Calu3 (cell line): ENCODE measurements around the gene TSPAN18. TPM values are rescaled to one million over a fixed set of nuclear protein-coding genes. Genes with fewer than 3 reads are reported as not detected.

Experiments
- BruUV-seq: library from RNA; stranded (reverse); fragments of 400-500 nt; replicated peaks from 2 replicates; lab custom pipeline; 2021; lab: Mats Ljungman, UMichigan
- CTCF ChIA-PET: fragments of 300-600 bp; sonication (Branson Sonifier 250); formaldehyde crosslinking; loops from one replicate; lab custom pipeline; 2022; ENCODE audit warnings: antibody characterized with exemption; lab: Charles Lee
- DNase-seq: peaks from one replicate; pipeline ENCODE4 v3.0.0; 2022
- H3K27ac Mint-ChIP-seq: one replicate; pipeline ENCODE4 v1.8.0; 2022; ENCODE audit warnings: mixed read lengths; ENCODE audit not compliant: unreplicated experiment
- H3K27me3 Mint-ChIP-seq: one replicate; pipeline ENCODE4 v1.8.0; 2022; ENCODE audit warnings: mixed read lengths; ENCODE audit not compliant: unreplicated experiment
- H3K36me3 Mint-ChIP-seq: one replicate; pipeline ENCODE4 v1.8.0; 2022; ENCODE audit warnings: mild to moderate bottlenecking, moderate library complexity, mixed read lengths; ENCODE audit not compliant: insufficient read depth, unreplicated experiment
- H3K4me1 Mint-ChIP-seq: one replicate; pipeline ENCODE4 v1.8.0; 2022; ENCODE audit warnings: mild to moderate bottlenecking, low read depth, mixed read lengths; ENCODE audit not compliant: unreplicated experiment
- H3K4me3 Mint-ChIP-seq: one replicate; pipeline ENCODE4 v1.8.0; 2022; ENCODE audit warnings: mild to moderate bottlenecking, low read depth, moderate library complexity, mixed read lengths; ENCODE audit not compliant: unreplicated experiment
- H3K9me3 Mint-ChIP-seq: one replicate; pipeline ENCODE4 v1.8.0; 2022; ENCODE audit warnings: low read depth, mixed read lengths; ENCODE audit not compliant: unreplicated experiment
- CTCF ChIP-seq: fragments of 200-600 bp; IDR thresholded peaks from one replicate; pipeline ENCODE4 v1.8.0; 2022; ENCODE audit warnings: antibody characterized with exemption; ENCODE audit not compliant: unreplicated experiment
- intact Hi-C: fragments of 100-400 bp; cut with micrococcal nuclease; formaldehyde crosslinking; loops from one replicate; pipeline ENCODE4 v1.10.0; 2022; ENCODE audit not compliant: unreplicated experiment
- total RNA-seq: library from RNA; stranded (reverse); gene quantifications from 2 replicates; pipeline ENCODE4 v1.2.3, GENCODE V29; 2022

The TSPAN18 gene
- total RNA-seq, 1 experiment from 2014 or later: not detected

GRCh38 chr11:44787070-44787469 is 60.3 kb downstream of the TSPAN18 start:
- DNase-seq: no peak
- intact Hi-C loops: no loop called here
- H3K4me1 Mint-ChIP-seq: no peaks in the 10 kb centered on the region
- peaks cover 83% of the 10 kb centered on the region for H3K27me3 Mint-ChIP-seq
- no peaks in the 10 kb centered on the region for H3K9me3 Mint-ChIP-seq
- CTCF ChIA-PET: interaction anchor here (0.7 kb wide), 1 partner anchor 73 kb away, joined by 5 read pairs; no protein-coding TSS in a partner anchor
- no peak overlapping the region for H3K27ac Mint-ChIP-seq
- BruUV-seq: no TSS peak
- no peak for TF ChIP-seq CTCF
- H3K36me3 Mint-ChIP-seq: no peaks in the 10 kb centered on the region
- no peak overlapping the region for H3K4me3 Mint-ChIP-seq

GRCh38 chr11:44787981-44788380 is 61.2 kb downstream of the TSPAN18 start:
- no peak overlapping the region for H3K4me3 Mint-ChIP-seq
- H3K4me1 Mint-ChIP-seq: no peaks in the 10 kb centered on the region
- H3K27me3 Mint-ChIP-seq: peaks cover 84% of the 10 kb centered on the region
- CTCF ChIA-PET: interaction anchor here (0.8 kb wide), 1 partner anchor 75 kb away, joined by 10 read pairs; no protein-coding TSS in a partner anchor
- no peaks in the 10 kb centered on the region for H3K9me3 Mint-ChIP-seq
- no peak for TF ChIP-seq CTCF
- H3K27ac Mint-ChIP-seq: no peak overlapping the region
- DNase-seq: no peak
- no TSS peak for BruUV-seq
- H3K36me3 Mint-ChIP-seq: no peaks in the 10 kb centered on the region
- intact Hi-C loops: no loop called here

- no peak for TF ChIP-seq CTCF
- Mint-ChIP-seq H3K9me3 (no peaks in the 10 kb centered on the region), H3K4me1 (no peaks in the 10 kb centered on the region), H3K27ac (no peak overlapping the region), H3K27me3 (peaks cover 84% of the 10 kb centered on the region), H3K4me3 (no peak overlapping the region), H3K36me3 (no peaks in the 10 kb centered on the region)
- DNase-seq: no peak
- BruUV-seq: no TSS peak
- CTCF ChIA-PET: no interaction called here
- intact Hi-C loops: no loop called here
Measured at GRCh38 chr11:44788536-44789261, 61.9 kb downstream of the TSPAN18 start.

GRCh38 chr11:44789496-44789895 is 62.7 kb downstream of the TSPAN18 start:
- no peak for DNase-seq
- Mint-ChIP-seq H3K27me3 (peaks cover 82% of the 10 kb centered on the region), H3K36me3 (no peaks in the 10 kb centered on the region), H3K9me3 (no peaks in the 10 kb centered on the region), H3K4me3 (no peak overlapping the region), H3K4me1 (no peaks in the 10 kb centered on the region), H3K27ac (no peak overlapping the region)
- TF ChIP-seq CTCF: no peak
- CTCF ChIA-PET: no interaction called here
- intact Hi-C loops: no loop called here
- BruUV-seq: no TSS peak
